Mesodermal cell (in vitro differentiated cells): ENCODE results near the gene MAML3.

Experiments
- H3K27ac ChIP-seq: 2 replicates; pipeline ENCODE4 v1.7.0; 2013; ENCODE audit warnings: mild to moderate bottlenecking, low read depth, low read length, moderate library complexity; ENCODE audit not compliant: severe bottlenecking
- H3K36me3 ChIP-seq: 2 replicates; pipeline ENCODE4 v1.7.1; 2013; ENCODE audit warnings: mild to moderate bottlenecking, low read length, moderate library complexity; ENCODE audit not compliant: control insufficient read depth, insufficient read depth
- H3K4me1 ChIP-seq: one replicate; pipeline ENCODE4 v1.7.1; 2013; ENCODE audit warnings: mild to moderate bottlenecking, low read length; ENCODE audit not compliant: insufficient read depth, control insufficient read depth, poor library complexity, severe bottlenecking
- H3K4me3 ChIP-seq: 2 replicates; pipeline ENCODE4 v1.7.0; 2013; ENCODE audit warnings: low read length, control low read depth, mild to moderate bottlenecking; ENCODE audit not compliant: insufficient read depth, poor library complexity, severe bottlenecking; ENCODE audit errors: extremely low read depth
- H3K9me3 ChIP-seq: 2 replicates; pipeline ENCODE4 v1.7.1; 2013; ENCODE audit warnings: mild to moderate bottlenecking, low read length, moderate library complexity; ENCODE audit not compliant: control insufficient read depth
- WGBS, 2 experiments: methylation state at CpG; one replicate each; pipeline ENCODE4 v1.1.5; 2013; ENCODE audit warnings: missing lambda C conversion rate in 2 of 2; ENCODE audit not compliant: insufficient coverage in 2 of 2; 5-methylcytosine and 5-hydroxymethylcytosine counted together

MAML3 gene

DNA sequence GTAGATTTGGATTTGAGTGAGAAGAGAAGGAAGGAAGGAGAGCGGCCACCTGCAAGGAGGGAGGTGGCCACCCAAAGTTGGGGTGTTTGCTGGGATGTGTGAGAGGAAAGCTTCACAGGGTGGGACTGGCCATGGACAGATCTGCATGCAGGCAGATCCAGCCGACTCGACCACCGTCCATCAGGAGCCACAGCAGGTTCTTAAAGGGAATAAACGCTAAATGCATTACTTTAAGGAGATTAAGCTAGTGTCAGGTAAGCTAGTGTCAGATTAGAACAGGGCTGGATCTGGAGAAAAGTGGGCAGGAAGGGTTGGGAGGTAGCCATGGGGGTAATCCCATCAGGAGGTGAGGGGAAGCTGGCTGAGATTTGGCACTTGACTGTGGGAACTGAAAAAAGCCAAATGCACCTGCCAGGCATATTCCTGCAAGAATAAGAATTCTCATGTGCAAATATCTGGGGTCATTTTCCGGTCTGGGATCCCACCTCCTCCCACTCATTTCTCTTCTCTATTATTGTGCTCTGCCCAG lies 408.8 kb downstream of the MAML3 start:
- Histone ChIP-seq H3K27ac (no peak overlapping the region), H3K4me1 (peaks cover 22% of the 10 kb centered on the region), H3K4me3 (no peak overlapping the region), H3K9me3 (no peaks in the 10 kb centered on the region), H3K36me3 (no peaks in the 10 kb centered on the region)
- WGBS, 2 experiments = 93 to 97% methylated on average over 4 to 5 of the region's 6 CpGs

DNA sequence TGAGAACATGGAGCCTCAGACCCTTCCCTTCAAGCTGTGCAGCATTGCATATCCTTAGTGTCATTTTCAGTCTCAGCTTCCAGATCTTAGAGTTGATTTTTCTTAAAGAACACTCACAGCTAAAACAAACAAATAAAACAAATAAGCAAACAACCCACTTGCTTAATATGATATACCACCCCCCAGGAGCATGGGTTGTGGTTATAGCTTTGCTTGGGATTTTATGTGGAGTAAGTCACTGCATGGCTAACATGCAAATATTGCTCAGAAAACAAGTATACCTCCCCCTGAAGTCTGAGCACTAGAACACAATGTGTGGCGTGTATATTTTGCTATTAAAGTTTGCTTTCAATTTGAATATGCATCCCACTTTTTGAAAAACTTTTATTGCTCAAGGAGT lies 409.8 kb downstream of the MAML3 start:
- peaks cover 18% of the 10 kb centered on the region for H3K4me1 ChIP-seq
- no CpG with 5 or more reads among the region's 1 CpG for WGBS, 2 experiments
- H3K4me3 ChIP-seq = no peak overlapping the region
- H3K36me3 ChIP-seq = no peaks in the 10 kb centered on the region
- no peaks in the 10 kb centered on the region for H3K9me3 ChIP-seq
- H3K27ac ChIP-seq = no peak overlapping the region

DNA sequence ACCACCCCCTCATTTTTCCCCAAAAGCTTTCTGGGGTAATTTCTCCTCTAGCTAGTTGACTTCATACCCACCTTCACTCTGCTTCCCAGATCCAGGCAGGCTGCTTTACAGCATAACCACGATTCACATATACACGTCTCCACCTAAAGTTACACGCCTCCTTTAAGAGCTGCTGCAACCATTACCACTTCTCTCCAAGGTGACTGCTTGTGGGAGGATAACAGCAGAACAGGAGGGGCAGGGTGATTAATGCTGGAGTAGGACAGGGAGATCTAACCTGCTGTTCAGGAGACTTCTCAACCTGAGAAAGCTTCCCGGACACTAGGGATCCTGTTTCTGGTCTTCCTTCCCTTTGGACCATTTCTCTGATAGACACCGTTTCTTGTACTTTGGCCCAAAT lies 411.0 kb downstream of the MAML3 start:
- Histone ChIP-seq H3K4me1 (peaks cover 16% of the 10 kb centered on the region), H3K9me3 (no peaks in the 10 kb centered on the region), H3K36me3 (no peaks in the 10 kb centered on the region), H3K4me3 (no peak overlapping the region), H3K27ac (no peak overlapping the region)
- WGBS, 2 experiments = 50% methylated on average over 2 of the region's 5 CpGs

DNA sequence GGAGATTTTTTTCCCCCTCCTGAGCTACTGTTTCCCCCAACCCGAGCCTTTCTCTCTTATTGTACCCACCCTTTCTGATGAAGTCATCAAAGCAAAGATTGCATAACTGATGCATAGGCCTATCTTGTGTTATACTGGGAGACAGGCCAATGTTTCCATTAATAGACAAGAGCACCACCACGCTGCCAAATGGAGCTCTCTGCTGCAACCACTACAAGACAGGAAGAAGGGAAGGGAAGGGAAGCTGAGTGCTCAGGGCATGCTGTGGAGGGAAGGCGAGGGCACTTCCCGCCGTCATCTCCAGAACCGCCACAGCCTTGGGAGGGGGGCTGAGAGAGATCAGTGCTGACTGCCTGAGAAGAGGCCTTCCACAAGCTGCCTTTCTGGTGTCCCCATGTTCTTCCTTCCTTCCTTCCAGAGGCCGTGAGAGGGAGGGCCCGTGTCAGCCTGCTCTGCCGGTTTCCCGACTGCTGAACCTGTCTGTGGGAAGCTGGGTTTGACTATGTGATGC lies 413.4 kb downstream of the MAML3 start:
- 79 to 88% methylated on average over 4 of the region's 10 CpGs for WGBS, 2 experiments
- H3K4me1 ChIP-seq = peaks cover 17% of the 10 kb centered on the region
- no peak overlapping the region for H3K4me3 ChIP-seq
- H3K9me3 ChIP-seq = no peaks in the 10 kb centered on the region
- H3K27ac ChIP-seq = peak overlapping the region; percentile 25
- H3K36me3 ChIP-seq = no peaks in the 10 kb centered on the region

DNA sequence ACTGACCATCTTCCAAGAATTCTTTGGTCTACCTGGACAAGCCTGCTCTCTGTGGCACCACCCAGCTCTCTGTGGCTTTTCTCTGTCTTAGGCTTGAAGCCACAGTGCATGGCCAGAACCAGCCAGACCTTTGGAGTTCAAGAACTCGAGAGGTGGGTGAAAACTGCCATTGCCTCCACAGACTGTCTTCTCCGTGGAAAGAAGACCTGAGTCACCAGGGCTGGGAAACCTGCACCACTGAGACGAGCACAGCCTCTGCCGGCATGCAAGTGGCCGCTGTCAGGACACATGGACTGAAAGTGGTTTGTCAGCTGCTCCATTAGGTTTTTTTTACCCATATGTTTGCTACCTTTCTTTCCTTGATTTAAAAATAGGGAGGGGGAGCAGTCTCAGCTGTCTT lies 413.9 kb downstream of the MAML3 start:
- no peak overlapping the region for H3K27ac ChIP-seq
- 82 to 97% methylated on average over 2 to 5 of the region's 5 CpGs for WGBS, 2 experiments
- H3K4me1 ChIP-seq = peaks cover 17% of the 10 kb centered on the region
- H3K36me3 ChIP-seq = no peaks in the 10 kb centered on the region
- H3K4me3 ChIP-seq = no peak overlapping the region
- H3K9me3 ChIP-seq = no peaks in the 10 kb centered on the region

DNA sequence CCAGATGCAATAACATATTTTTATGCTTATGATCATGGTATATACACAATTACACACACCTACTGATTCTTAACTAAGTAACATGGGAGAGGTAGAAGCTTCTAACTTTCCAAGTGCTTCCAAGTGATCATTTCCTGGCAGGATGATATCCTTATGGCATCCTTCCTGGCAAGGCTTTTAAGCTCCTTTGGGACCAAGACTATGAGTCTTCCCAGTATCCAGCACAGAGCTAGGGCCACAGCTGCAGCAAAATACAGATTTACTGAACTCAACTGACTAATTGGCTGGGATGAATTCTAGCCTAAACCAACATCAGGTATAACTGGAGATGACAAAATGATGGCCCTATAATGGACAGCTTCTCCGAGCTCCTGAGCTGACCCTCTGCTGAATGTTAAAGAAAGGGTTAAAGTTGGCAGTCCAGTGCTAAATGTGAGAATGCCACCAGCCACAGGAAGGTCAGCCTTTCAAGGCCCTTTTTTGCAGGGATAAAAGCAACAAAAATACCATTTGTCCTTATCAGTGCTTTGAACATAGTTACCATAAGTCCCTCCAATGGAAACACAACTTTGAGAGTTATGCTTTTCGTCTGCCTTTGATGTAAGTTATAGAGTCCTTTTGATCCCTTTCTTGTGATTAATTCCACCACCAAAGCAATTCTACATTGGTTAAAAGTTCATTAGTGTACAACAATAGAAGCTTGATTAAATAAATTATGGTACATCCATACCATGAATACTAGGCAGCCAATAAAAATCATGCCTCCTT lies 415.0 kb downstream of the MAML3 start:
- H3K27ac ChIP-seq = no peak overlapping the region
- WGBS, 2 experiments = 73 to 100% methylated on average over 1 of the region's 2 CpGs
- no peak overlapping the region for H3K4me3 ChIP-seq

DNA sequence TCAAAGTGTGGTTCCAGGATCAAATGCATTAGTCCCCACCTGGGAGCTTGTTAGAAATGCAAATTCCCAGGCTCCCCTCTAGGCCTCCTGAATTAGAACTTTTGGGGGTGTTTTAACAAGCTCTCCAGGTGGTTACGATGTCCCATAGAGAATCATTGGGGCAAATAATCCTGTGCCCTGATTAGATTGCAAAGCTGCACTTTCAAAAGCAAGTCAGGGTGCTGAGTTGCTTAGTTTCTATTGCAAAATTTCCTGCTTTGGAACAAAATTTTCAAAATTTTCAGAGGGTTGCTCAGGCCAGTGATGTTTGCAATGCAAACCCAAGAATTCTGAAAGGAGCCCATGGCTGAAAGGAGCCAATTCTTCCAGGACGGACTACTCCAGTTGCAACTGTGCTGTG lies 417.3 kb downstream of the MAML3 start:
- 92 to 94% methylated on average over 2 of the region's 2 CpGs for WGBS, 2 experiments
- Histone ChIP-seq H3K9me3 (no peaks in the 10 kb centered on the region), H3K4me3 (no peak overlapping the region), H3K27ac (no peak overlapping the region), H3K36me3 (no peaks in the 10 kb centered on the region), H3K4me1 (peaks cover 23% of the 10 kb centered on the region)

More for the DNA sequence above, 415.0 kb downstream of the MAML3 start:
- Histone ChIP-seq H3K36me3 (no peaks in the 10 kb centered on the region), H3K9me3 (no peaks in the 10 kb centered on the region), H3K4me1 (peaks cover 20% of the 10 kb centered on the region)

DNA sequence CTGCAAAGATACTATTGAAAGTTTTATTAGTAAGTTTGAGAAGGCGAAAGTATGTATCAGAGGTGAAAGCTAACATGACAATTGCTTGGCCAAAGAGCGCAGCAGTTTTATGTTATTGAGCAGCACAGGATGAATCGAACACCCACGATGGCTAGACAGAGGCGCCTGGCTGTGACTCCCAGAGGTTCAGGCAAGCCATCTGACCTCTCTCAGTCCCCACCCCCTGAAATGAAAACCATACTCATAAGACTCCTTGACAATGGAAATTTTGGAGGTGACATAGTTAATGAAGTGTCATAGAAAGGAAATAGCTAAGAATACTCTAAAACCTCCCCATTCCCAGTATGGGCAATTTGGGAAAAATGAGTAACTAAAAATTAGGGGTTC lies 417.7 kb downstream of the MAML3 start:
- no peak overlapping the region for H3K4me3 ChIP-seq
- 89% methylated on average over 3 to 5 of the region's 5 CpGs for WGBS, 2 experiments
- H3K4me1 ChIP-seq = peaks cover 23% of the 10 kb centered on the region
- no peaks in the 10 kb centered on the region for H3K36me3 ChIP-seq
- H3K9me3 ChIP-seq = no peaks in the 10 kb centered on the region
- peak overlapping the region; percentile 98 for H3K27ac ChIP-seq

DNA sequence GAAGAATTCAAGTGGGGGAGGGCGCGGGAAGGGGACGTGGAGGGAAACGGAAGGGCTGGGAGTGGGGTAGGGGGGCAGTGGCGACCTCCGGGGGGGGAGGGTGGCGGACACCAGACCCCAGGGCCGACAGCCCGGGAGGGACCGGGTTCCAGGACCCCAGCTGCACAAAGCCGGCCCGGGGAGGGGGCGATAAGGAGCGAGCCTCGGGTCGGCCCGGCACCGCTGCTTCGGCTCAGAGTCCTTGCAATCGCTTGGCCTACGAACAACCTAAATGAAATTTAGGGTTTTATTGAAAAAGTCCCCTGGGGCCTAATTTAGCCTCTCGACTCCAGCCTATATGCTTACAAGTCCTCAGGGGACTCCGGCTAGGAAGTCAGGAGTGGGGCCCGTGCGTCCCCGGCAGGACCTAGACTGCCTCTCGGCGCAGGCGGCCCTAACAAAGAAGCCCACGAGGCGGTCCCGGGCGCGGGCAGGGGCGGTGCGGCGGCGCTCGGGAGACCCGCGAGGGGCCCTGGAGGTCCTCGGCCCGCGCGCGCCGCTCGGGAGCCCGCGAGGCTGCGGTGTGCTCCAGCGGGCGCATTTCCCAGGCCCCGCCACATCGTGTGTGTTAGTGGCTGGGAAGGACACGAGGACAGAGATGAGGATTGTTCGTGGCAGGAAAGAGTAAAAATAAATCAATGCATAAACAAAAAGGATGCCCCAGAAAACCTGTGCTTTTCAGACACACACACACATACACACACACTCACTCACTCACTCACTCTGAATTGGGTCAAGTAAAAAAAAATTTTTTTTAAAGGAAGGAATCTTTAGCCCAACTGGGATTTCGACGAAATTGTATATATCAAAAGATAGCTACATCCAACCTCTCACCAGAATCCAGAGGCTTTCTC lies 418.4 kb downstream of the MAML3 start:
- no peaks in the 10 kb centered on the region for H3K36me3 ChIP-seq
- H3K27ac ChIP-seq = peak overlapping the region; percentile 98
- H3K9me3 ChIP-seq = no peaks in the 10 kb centered on the region
- H3K4me3 ChIP-seq = peak overlapping the region; percentile 23
- 2 to 5% methylated on average over 20 to 24 of the region's 59 CpGs for WGBS, 2 experiments
- H3K4me1 ChIP-seq = peaks cover 23% of the 10 kb centered on the region

DNA sequence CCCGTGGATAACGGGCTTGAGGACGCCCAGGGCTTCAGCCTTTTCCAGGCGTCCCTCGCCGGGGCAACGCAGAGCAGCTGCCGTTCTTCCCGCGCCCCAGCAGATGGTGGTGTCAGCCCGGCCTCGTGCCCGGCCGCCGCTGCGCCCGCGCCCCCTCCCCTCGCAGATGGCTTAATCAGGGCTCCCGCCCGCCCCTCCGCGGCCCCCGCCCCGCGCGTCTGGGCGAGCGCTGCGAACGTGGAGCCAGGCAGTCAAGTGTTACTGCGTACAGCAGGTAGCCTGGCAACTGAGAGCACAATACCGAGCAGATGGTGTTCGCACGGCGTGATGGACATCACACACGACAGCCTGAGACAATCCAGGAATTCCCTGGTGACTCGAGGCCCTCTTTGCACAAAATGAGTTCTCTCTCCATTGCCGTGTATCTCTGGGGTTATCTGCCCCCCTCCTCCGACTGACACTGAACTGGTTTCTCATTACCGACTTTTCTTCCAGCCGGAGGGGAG lies 419.1 kb downstream of the MAML3 start:
- peak overlapping the region; percentile 23 for H3K4me3 ChIP-seq
- H3K4me1 ChIP-seq = peaks cover 23% of the 10 kb centered on the region
- H3K27ac ChIP-seq = peak overlapping the region; percentile 98
- H3K9me3 ChIP-seq = no peaks in the 10 kb centered on the region
- 1 to 2% methylated on average over 27 to 36 of the region's 42 CpGs for WGBS, 2 experiments
- peaks cover 6% of the 10 kb centered on the region for H3K36me3 ChIP-seq
